CD4-positive, alpha-beta T cell treated with Interleukin-4 for 1 hour (primary cell): ENCODE results near the gene FMO2.

ENCODE experiments used
- DNase-seq, 2 donors: peaks; one replicate each; pipeline ENCODE4 v3.0.0-alpha.2; 2020 to 2022

Gene FMO2, protein sequence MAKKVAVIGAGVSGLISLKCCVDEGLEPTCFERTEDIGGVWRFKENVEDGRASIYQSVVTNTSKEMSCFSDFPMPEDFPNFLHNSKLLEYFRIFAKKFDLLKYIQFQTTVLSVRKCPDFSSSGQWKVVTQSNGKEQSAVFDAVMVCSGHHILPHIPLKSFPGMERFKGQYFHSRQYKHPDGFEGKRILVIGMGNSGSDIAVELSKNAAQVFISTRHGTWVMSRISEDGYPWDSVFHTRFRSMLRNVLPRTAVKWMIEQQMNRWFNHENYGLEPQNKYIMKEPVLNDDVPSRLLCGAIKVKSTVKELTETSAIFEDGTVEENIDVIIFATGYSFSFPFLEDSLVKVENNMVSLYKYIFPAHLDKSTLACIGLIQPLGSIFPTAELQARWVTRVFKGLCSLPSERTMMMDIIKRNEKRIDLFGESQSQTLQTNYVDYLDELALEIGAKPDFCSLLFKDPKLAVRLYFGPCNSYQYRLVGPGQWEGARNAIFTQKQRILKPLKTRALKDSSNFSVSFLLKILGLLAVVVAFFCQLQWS

DNA sequence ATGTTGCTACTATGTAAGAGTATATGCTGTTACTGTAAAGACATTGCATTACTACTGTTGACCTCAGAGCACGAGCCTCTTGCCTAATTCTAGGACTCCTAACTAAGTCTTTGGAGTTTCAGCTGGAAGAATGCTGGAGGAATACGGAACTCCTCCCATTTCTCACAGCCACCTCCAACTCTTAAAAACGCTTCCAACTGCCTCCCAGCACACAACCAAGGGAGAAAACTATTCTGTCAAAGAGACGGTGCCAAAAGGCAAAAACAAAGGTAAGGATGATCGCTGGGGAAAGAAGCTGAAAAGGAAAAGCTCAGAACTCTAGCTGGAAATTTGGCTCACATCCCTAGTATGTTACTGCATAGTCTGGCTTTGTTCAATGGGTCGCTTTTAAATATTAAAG lies at the start of gene FMO2:
Gene FMO2, plus strand, starts transcription at position 210 of the 400 bp plus-strand sequence. CDS start 414 bp downstream, outside the sequence.
- DNase-seq = no peak

DNA sequence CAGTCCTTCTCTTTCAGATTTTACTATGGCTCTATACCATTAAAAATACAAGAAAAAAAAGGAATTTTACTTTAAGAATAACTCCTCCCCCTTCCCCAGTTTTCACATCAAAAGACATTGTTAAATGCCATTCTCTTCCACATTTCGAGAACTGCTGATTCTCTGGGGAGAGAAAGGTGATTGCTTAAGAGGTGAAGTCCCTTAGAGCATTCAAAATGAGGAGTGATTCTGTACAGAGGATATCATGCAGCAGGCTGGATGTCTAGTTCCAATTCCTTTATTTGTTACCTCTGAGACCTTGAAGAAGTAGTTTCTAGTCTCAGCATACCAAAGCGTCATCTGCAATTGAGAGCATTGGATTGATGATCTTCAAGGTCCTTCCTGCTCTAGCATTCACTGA lies 47.5 kb upstream of the FMO2 start:
- DNase-seq = no peak

DNA sequence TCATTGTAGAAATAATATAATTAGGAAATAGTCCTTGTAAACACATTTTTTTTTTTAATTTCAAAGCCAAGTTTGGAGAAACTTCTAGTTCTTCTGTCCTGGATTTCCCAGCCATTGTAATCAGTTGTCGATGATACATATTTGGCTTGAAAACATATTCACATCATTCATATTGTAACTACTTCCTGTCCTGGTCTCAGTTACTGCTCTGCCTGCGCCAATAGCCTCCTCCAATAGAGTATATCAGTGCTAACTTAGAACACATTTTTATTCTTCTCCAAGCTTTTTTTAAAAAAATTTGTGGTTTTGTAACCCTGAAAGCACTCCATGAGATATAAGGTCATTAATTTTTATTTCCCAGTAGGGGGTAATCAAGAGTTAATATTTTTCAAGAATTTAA lies 46.1 kb upstream of the FMO2 start:
- no peak for DNase-seq

DNA sequence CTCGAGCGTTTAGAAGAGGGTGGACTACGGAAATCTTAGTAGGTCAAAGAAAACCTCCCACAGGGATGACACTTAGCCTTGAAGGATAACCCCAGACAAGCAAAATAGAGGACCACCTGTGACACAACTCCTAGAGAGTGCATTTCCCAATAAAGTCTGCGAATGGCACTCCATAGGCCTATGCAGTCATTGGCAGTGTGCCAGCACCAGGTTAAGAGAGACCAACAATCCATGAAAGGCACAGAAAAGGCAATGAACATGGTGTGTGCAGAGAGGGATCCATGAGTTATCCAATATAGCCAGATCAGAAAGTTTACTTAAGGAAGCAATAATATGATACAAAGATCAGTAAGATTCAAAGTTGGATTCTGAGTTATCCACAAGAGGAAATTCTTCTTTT lies 45.2 kb upstream of the FMO2 start:
- DNase-seq = no peak

DNA sequence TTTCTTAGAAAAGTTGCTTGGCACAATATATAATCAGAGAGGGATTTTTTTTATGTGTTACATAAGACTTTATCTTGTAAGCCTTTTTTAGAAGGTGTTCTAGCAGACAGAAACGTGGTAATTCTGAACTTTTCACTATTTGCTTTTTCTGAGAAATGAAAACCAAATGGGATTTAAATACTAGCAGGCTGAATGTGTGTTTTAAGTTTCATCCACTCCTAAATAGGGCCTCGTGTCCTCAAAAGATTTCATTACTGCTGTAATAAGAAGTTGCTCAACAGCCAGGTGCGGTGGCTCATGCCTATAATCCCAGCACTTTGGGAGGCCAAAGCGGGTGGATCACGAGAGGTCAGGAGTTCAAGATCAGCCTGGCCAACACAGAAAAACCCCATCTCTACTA lies 44.7 kb upstream of the FMO2 start:
- no peak for DNase-seq

DNA sequence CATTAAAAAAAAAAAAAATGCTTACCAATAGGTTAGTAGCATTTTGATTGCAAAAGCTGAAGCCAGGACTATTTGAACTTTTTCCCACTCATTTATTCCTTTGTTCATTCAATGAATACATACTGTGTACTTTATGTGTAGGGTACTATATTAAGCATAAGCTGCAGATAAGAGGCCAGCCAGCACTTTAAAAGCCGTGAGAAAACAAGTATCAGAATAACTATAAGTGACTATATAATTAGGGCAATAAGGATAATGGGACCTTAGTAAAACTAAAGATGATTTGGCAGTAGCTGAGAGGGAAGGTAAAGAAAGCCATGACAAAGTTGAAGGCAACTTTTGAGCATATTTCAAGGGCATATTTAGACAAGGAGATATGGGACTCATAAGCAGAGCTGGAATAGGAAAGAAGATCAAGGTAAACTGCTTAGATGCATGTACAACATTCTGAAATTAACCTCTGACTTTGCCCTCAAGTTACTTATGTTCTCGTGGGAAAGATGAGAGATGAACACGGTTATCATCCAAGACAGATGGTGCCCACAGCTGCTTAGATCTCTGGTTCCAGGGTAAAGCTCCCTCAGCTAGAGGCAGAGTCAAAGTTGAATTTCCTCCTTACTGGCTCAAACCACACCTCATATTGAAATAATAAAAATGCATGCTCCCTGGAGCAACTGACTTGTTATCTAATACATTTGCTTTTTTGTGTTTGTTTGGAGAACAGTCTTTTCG lies 44.0 kb upstream of the FMO2 start:
- DNase-seq = no peak

DNA sequence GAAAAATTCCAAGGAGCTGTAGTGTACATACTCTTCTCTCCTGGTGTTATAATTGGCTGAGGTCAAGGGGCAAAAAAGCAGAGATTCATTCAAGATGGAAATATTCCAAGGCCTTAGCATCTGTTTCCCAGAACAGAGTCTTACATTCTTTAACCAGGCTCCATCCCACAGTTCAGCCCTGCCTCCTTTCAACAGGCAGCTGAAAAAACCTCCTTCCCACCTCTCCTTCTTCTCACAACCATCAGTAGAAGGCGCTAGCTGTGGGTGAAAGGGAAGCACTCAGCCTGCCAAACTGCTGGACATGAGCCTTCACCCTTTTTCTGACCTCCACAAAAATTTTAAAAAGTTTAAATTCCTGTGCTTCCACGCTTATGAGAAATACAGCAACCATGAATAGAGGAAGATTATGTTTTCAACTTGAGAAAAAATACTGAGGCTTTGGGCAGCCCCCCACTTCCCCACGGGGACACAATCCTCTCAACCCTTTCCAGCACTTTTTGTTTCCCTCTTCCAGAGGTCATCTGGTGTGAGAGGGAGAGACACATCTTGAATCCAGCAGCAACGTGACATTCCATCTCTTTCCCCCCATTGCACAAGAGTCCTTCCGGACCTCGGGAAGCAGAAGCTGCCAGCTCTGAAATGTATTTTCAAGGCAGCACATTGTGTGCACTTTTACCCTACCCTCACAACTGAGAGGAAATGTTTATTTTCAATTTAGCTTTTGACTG lies 43.2 kb upstream of the FMO2 start:
- DNase-seq = no peak

DNA sequence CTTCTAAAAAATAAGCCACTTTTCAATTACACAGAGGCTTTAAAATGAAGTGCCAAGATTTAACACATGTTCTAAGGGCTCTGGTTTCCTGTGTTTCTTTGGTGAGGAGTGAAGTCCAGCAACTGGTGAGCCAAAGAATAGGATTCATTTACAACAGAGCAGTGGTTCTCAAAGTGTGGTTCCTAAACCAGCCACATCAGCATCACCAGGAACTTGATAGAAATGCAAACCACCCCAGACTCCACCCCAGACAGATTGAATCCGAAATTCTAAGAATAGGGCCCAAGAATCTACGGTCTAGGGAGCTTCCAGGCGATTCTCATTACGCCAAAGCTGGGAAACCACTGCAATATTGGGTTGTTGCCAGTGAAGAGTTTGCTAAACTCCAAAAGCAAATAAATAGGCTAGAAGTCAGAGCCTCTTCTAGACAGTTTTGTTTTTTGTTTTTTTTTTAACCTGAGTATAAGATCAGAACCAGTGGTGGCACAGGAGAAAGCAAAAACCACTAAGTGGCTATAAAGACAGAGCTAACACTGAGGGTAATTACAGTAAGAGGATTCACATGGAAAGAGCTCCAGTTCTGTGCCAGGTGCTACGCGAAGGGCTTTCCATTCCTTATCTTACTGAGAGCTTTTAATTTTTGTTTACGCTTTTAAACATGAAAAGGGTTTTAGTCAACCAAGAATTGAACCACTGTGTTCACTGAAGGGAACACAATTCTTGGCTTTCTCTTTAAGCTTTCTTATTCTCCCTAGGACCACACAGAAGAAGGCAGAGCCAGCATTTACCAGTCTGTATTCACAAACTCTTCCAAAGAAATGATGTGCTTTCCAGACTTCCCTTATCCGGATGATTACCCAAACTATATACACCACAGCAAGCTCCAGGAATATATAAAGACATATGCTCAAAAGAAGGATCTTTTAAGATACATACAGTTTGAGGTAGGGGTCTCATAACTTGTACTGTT lies 42.4 kb upstream of the FMO2 start:
- no peak for DNase-seq

DNA sequence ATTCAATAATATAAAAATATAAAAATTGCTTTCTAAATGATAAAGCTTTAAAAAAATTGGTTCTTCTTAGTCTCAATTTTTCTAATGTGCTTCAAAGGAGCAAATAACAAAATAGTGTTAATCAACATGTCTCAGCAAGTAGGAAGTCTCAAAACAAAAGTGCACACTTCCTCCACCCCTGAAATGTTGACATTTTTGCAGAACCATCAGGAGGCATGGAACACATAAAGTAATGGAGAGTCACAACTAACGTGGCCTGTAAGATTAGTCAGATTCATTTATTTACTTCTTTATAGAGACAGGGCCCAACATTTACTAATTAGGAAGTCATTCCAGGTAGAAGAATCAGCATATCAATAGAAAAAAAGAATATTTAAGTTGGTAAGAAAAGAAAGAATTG lies 34.9 kb upstream of the FMO2 start:
- no peak for DNase-seq

DNA sequence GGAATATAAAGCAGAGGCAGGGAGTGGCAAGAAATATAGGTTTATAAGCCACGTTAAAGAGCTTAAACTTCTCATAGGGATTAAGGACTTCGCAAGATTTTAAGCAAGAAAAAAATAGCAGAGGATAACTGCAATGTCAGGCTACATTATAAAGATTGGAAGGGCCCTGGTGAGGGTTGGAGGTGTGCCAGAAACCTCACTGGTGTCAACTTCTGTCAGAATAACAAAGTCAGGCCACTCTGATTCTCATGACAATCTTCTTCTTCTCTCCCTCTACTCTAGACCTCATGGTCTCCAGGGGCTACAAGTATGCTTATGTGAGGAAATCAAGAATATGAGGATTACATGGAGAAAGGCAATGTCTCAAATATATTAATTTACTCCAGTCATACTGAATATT lies 32.6 kb upstream of the FMO2 start:
- DNase-seq = no peak

DNA sequence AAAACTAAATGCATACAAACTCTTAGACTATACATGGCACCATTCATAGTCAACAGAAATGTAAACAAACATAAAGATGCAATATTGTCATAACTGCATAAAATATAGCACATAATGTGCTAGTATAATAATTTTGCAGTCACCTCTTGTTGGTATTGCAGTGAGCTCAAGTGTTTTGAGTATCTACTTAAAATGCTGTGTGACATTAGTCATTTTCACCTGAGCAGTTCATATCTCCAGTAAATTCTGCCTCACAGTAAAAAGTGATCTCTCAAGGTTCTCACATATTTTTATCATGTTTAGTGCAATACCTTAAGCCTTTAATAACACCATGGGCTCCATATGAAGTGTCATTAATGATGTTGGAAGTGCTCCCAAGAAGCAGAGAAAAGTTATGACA lies 29.6 kb upstream of the FMO2 start:
- DNase-seq = no peak

DNA sequence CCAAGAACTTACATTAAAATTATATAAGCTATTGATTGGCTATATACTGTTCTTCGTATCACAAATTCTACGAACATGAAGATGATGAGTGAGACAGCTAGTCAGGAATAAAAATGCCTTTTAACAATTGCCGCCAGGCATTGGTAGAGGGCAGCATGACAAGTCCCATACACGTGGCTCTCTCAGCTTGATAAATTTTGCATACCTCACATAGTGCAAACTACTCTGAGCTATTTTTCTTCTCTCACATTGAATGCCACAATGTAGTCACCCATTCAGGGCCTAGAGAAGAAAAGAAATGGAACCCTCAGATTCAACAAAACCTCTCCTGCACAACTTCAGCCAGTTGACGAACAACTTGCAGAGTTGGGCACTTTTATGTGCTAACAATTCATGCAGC lies 27.0 kb upstream of the FMO2 start:
- DNase-seq = no peak

DNA sequence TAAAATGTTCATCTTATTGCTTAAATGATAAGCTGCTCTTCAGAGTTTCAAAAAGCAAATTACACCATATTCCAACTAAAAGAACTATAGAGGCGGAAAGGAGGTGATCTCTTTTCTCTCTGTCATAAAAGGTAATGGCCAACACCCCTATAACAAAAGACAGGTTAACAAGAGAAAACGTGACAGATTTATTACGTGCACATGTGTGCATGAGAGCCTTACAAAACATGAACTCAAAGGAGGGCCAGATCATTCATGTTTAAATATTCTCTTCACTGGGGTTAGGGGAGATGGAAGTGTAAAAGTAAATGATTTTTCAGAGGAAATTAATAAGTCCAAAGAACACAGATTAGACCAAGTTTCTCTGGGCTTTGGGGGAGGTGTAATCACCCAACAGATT lies 26.5 kb upstream of the FMO2 start:
- no peak for DNase-seq

DNA sequence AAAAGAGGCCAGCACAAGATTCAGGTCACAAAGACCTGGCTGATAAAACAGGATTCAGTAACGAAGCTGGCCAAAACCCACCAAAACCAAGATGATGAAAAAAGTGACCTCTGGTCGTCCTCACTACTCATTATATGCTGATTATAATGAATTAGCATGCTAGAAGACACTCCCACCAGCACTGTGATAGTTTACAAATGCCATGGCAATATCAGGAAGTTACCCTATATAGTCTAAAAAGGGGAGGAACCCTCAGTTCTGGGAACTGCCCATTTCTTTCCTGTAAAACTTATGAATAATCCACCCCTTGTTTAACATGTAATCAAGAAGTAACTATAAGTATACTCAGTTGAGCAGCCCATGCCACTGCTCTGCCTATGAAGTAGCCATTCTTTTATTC lies 26.0 kb upstream of the FMO2 start:
- no peak for DNase-seq

DNA sequence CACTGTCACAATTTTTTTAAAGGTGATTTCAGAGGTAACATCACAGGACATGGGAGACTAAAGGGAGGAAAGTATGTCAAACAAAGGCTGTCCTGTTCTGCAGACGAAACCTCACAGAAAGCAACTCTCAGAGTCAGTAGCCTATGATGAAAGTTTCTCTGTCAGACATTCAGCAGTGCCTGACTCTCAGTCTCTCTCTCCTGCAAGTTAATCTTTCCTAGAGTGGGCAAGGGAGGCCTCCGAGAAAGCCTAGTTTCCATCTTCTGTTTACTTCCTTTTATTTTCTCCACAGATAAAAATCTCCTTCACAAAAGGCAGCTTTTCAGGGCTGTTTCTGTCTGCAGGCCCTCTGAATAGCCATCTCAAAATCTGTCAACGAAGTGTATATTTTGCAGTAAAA lies 24.9 kb upstream of the FMO2 start:
- no peak for DNase-seq

DNA sequence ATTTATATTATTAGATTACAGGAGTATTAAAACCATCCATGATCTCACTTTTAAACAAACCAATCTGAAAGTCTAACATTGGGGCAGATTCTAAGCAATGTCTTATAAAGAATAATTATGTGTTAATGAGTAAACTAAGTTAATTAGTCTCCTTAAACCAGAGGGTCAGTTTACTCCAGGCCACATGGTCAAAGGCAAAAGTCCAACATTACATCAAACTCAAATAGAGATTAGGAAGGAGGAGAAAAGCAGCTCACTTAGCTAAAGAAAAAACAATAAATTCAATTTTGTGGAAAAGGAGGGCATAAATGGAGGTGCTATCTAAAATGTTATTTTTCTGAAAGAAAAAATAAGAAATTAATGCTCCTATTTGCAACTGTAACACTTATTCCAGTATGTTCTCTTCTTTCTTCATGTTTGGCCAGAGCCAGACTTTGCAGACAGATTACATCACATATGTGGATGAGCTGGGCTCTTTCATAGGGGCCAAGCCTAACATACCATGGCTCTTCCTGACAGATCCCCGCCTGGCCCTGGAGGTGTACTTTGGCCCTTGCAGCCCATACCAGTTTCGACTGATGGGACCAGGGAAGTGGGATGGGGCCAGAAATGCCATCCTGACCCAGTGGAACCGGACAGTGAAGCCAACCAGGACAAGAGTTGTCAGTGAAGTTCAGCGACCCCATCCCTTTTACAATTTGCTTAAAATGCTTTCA lies 24.3 kb upstream of the FMO2 start:
- DNase-seq = no peak

DNA sequence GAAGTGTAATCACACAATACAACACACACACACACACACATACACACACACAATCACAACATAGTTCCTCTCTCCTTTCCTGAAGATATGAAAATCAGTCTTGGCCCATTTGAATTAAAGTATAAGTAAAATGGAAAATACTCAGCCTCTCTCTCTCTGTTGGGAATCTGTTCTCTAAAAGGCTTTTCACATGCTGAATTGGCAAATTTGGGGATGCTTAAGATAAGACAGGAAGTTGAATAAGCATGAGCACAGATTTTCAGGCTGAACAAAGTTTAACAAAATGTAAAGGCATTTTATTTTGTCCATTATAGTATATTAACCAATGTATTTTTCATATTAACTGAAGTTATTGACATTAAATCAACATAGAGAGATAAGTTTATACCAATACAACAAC lies 23.7 kb upstream of the FMO2 start:
- DNase-seq = no peak

DNA sequence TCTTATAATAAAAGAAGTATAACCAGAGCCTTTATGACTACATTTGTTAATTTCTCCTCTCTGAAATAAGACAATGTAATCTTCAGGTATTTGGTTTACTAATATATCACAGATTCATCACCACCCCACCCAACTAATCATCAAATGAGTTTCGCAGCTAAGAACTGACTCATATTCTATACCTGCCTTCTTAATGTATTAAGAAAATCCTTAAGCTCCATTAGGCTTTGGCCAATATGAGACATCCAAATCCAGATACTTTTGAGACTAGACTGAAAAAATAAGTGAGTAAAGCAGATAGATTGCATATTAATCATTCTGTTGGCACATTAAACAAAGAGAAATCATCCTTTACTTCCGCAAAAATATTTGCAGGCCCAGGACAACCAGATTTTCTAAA lies 18.7 kb upstream of the FMO2 start:
- DNase-seq = no peak

DNA sequence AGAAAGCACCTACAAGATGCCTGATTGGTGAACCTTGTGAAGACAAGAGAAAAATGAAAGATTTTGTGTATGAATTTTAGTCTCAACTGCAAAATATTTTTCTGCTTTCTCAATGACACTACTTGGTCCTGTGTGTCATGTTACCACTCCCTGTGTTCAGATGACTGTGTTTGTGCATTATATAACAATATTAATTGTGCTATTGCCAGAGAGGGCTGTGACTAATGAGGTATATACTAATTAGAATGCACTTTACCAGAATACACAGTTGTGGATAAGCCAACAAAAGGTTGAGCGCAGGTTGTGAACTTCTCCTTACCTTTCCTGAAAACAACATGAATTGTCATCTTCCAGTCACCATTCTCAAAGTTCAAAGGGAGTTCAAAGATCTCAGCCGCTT lies 17.3 kb upstream of the FMO2 start:
- no peak for DNase-seq

DNA sequence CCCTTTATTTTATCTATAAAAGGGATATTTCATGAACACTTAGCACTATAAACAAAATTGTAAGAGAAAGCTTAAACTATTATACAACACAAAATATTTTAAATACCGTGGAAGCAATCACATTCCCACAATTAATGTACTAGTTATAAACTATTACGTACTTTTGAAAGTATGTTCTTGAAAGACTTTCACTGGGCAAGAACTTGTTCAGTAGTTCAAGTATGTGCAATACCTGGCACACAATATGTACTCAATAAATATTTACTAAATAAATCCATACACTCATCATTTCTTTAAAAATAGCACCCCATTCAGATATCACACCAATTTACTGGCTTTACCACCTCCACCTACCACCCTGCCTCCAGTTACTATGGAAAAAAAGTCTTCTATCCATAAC lies 12.6 kb upstream of the FMO2 start:
- no peak for DNase-seq

DNA sequence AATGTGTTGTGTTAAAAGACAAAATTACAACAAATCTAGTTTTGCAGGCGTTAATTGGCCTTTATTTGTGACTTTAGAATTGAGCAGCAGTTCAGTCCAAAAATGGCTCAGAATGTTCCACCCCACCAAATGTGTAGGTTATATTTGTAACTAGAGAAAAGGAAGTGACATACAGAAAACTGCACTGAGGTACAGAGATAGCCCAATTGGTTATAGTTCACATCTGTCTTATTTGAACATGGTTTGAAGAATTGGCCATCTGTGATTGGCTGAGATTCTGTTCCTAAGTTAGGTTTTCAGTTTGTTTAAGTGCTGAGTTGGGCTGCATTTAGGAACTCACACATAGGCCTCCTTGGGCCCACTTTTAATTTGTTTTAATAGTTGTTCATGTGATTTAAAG lies 12.0 kb upstream of the FMO2 start:
- no peak for DNase-seq
